GM19023 (cell line): Measurements from ENCODE around the gene TNFSF10.
"Not testable (repeated sequence)": the region's sequence is repeated elsewhere in the genome, so short reads cannot be mapped to it uniquely, and the experiment has no call there.

ENCODE experiments used
- ATAC-seq: cut with Tn5 transposase; IDR thresholded peaks from one replicate; pipeline ENCODE4 v1.9.1; 2021; ENCODE audit warnings: mild to moderate bottlenecking, moderate library complexity; ENCODE audit not compliant: unreplicated experiment

Gene TNFSF10

DNA sequence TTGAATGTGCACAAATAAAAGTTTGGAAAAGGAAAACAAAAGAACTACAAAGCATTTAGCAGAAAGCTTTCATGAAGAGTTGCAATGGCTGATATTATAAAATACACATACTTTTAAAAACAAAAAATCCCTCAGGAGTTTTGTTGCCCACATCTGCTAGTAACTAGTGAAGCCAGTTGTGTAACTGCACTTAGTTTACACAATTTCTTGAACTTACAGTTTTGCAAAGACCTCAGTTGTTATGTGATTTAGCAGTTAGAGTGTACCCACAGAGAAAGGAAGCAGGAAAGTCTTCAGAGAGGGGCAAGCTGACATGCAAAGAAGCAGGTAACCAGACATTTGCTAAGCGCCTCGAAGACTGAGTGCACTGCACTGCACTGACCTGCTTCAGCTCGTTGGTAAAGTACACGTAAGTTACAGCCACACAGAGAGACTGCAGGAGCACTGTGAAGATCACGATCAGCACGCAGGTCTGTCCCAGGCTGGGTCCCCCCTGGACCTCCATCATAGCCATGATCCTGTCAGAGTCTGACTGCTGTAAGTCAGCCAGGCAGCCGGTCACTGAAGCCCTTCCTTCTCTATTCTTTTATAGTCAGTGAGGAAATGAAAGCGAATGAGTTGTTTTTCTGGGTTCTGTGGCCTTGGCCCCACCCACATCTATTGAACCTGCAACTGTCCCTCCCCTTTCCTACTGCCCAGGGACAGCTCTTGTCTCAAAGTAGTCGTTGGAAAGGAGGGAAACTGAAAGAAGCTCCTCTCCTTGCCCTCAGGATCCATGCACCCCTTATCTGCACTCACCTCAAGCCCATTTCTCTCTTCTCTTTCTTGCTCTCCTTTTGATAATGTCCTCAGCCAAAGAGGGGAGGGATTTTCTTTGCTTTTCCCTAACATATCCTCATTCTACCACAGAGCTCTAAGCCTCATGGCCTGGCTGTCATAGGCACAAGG, at the start of gene TNFSF10:
TNFSF10 (minus strand) TSS at position 560 of the 948 bp plus-strand sequence; CDS start at position 514, 46 bp downstream.
- peak; percentile 90 for ATAC-seq

DNA sequence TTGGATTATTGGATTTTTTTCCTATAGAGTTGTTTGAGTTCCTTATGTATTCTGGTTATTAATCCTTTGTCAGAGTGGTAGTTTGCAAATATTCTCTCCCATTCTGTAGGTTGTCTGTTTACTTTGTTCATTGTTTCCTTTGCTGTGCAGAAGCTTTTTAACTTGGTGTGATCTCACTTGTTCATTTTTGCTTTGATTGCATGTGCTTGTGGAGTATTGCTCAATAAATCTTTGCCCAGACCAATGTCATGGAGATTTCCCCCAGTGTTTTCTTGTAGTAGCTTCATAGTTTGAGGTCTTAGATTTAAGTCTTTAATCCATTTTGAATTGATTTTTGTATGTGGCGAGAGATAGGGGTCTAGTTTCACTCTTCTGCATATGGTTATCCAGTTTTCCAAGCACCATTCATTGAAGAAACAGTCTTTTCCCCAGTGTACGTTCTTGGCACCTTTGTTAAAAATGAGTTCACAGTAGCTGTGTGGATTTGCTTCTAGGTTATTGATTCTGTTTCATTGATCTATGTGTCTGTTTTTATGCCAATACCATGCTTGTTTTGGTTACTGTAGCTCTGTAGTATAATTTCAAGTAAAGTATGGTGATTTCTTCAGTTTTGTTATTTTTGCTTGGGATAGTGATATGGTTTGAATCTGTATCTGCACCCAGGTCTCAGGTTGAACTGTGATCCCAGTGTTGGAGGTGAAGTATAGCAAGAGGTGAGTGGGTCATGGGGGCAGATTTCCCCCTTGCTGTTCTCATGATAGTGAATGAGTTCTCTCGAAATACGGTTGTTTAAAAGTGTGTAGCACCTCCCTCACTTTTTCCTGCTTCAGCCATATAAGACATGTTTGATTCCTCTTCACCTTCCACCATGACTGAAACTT, 46.1 kb upstream of the TNFSF10 start:
- no peak for ATAC-seq

DNA sequence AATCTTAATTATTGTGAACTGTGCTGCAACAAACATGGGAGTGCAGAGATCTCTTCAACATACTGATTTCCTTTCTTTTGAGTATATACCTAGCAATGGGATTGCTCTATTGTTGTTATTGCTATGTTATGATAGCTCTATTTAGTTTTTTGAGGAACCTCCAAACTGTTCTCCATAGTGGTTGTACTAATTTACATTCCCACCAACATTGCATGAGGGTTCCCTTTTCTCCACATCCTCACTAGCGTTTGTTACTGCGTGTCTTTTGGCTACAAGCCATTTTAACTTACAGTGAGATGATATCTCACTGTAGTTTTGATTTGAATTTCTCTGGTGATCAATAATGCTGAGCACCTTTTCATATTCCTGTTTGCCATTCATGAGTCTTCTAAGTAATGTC, 45.5 kb upstream of the TNFSF10 start:
- ATAC-seq, result no peak

- ATAC-seq, result not testable (repeated sequence)
Observed at GRCh38 chr3:172566785-172567184, 43.6 kb upstream of the TNFSF10 start.

DNA sequence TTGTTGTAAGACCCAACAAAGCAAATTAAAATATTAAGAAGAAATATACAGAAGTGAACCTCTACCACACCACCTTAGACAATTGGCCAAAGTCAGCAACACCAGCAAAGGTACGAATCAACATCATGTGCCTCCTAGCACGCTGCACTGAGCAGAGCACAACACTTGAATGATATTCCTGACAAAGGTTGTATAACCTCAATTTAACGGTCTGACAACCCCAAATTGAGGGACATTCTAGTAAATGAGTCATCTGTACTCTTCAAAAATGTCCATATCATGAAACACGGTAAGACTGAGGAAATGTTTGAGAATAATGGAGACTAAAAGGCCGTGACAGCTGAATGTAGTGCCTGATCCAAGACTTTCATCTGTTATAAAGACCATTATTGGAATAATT, 41.3 kb upstream of the TNFSF10 start:
- ATAC-seq, result no peak

DNA sequence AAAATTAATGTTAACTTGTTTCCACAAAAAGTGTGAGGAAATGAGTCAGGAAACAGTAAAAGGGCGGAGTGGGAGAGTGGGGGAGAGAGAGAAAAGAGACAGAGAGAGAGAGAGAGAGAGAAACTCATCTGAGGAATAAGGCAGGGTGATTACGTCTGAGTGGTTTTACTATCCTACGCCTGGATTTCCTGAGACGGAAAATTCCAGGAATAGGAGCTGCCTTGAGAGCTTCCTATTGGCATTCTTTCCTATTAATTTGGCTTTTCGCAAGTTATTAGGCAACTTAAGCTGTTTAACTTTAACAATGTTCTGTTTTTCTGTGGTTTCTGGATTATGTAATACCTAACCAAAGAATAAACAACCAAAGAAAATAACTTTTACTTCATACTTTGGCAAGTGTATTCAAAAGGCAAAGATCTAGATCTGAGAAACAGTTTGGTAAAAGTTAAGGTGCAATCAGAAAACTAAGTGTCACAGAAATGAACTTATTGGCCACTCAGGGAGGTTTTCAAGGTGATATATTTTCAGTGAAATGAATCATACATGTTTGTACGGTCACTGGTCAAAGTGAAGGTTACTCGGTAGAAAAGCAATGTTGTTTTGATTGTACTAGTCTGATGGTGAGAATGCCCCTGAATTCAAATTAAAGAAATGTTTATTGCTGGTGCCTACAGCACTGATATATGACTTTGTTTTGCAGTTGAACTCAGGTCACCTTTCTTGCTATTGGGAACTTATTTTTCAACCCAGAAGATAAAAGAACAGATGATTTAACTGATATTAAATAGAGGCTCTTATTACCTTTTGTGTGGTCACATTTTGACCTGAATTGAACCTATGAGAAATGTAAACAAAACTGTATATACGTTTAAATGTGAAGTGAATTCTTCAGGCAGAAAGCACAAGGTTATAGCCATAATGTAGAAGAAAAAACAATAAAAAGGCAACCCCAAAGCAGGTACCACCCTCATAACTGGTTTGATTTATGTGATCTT, 39.9 kb upstream of the TNFSF10 start:
- ATAC-seq, result peak; percentile 67

- no peak for ATAC-seq
Observed at GRCh38 chr3:172561897-172562640, 38.8 kb upstream of the TNFSF10 start.

- no peak for ATAC-seq
Observed at GRCh38 chr3:172560586-172560985, 37.4 kb upstream of the TNFSF10 start.

- ATAC-seq, result no peak
Observed at GRCh38 chr3:172560026-172560425, 36.8 kb upstream of the TNFSF10 start.

DNA sequence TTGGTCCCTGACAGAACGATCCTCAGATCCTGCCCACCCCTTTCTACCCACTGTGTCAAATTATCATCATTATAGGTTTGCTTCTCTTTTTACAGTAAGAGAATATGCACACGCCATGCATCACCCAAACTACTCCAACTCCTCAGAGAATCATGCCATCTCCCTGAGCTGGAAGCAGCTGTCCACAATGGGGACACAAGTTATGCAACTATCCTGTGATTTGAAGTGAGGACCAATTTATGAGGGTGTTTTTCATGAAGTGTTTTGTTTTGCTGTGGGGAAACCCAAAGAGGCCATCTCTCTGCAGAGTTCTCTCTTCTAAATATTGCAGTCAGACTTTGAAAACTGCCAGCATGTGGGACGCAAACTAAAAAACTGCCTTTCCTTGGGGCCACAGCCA, 35.8 kb upstream of the TNFSF10 start:
- no peak for ATAC-seq

DNA sequence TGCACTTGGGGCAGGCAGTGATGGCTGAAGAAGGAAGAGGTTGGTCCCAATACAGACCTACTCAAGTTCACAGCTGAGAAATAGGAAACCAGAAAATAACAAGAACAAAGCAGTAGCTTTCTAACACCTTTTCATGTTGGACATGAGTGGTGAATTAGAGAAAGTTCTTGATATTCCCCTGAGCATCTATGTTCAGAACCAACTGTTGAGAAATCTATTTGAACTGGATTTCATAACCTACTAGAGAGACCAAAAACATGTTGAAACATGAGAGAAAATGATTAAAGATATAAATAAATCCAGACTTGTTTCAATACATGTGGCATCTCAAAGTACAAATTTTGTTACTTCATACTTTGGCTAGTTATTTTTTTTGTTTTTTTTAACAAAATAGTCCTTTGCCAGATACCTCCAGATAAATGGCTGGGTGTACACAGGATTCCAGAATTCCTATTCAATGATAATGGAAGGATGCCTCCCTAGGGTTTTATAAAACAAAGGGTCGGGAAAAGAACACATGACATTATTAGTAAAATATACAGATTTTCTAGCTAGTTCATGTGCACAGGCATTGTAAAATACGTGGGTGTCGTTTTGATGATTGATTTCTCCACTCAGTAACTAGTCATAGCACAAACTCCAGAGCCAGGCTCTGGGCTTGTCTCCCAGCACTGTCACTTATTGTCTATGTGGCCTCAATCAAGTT, 34.4 kb upstream of the TNFSF10 start:
- no peak for ATAC-seq

- ATAC-seq, result no peak
Observed at GRCh38 chr3:172553526-172554252, 30.5 kb upstream of the TNFSF10 start.

GRCh38 chr3:172552607-172553006, 29.4 kb upstream of the TNFSF10 start:
- no peak for ATAC-seq

DNA sequence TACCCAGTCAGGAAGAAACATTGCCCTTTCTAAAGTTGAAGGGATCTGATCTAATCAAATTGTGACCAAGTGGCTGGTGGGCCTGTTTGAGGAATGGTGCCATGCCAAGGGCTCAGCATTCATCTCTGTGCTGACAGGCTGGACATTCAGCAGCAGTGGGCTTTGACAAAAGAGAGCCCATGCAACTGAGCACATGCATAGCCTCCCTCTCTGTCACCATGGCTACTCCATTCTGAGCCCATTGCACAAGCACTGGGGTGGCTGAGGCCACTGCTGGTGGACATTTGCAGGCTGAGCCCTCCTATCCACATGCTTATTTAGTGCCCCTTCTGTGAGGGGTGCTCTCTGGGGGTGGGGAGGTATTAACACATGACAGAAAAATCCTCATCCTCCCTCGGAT, 28.6 kb upstream of the TNFSF10 start:
- no peak for ATAC-seq

- ATAC-seq, result peak; percentile 76
Observed at GRCh38 chr3:172550347-172550943, 27.2 kb upstream of the TNFSF10 start.

GRCh38 chr3:172549144-172549543, 25.9 kb upstream of the TNFSF10 start:
- ATAC-seq, result no peak

DNA sequence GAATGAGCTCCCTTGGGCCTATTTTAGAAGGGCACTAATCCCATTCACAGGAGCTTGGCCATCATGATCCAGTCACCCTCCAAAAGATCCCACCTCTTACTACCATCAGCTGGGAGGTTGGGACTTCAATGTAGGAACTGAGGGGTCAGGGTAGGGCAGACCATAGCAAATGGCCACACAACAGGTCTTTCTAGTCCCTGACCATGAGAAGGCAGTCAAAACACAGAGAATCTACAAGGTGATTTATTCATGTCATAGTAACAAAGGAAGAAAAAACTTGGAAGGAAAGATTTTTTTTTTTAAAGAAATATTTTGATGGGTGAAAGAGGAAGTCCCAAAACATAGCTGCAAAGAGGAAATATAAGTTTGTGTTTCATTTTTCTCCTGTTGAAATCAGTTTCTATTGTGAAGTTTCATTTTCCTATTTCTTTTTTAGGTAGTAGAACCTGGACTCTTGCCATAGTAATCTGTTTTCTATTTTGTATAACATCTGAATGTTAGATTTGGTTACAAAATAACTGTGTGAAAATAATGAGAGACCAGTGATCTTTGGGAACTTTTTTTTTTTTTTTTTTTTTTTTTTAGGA, 23.5 kb upstream of the TNFSF10 start:
- ATAC-seq, result no peak

- ATAC-seq, result no peak
Observed at GRCh38 chr3:172546105-172546504, 22.9 kb upstream of the TNFSF10 start.
